ENCODE measurements around the gene ZNF507. TPM values are rescaled to one million over a fixed set of nuclear protein-coding genes. Genes with fewer than 3 reads are reported as not detected.
A peak's percentile ranks its signal among the peaks of the same experiment; 100 is the strongest.

The ZNF507 gene
- total and polyA plus RNA-seq, 9 of the 15 experiments (the other 6 are each of a cell fraction or from before 2014, with no cell fraction given): 2.9 to 25.0 (median 10.4) TPM

GRCh38 chr19:32373585-32374295 is 28.3 kb downstream of the ZNF507 start (continued):
- TF ChIP-seq FOXM1 (IDR thresholded peaks at IDR 0.05; ENCODE audit: low read depth): peak; percentile 95
- TF ChIP-seq FOXM1 (CRISPR knock-in tag; IDR thresholded peaks at IDR 0.05; ENCODE audit: low read depth): no peak
- TF ChIP-seq, protein P1, sequence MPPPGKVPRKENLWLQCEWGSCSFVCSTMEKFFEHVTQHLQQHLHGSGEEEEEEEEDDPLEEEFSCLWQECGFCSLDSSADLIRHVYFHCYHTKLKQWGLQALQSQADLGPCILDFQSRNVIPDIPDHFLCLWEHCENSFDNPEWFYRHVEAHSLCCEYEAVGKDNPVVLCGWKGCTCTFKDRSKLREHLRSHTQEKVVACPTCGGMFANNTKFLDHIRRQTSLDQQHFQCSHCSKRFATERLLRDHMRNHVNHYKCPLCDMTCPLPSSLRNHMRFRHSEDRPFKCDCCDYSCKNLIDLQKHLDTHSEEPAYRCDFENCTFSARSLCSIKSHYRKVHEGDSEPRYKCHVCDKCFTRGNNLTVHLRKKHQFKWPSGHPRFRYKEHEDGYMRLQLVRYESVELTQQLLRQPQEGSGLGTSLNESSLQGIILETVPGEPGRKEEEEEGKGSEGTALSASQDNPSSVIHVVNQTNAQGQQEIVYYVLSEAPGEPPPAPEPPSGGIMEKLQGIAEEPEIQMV (tag; conservative IDR thresholded peaks at IDR 0.05; ENCODE audit: low read depth): 0 out of 2 replicates have a peak, but pooled peaks have one; percentile 47
- TF ChIP-seq MEIS2 (IDR thresholded peaks at IDR 0.05; ENCODE audit: partially characterized antibody): peak; percentile 82
- TF ChIP-seq, protein P2, sequence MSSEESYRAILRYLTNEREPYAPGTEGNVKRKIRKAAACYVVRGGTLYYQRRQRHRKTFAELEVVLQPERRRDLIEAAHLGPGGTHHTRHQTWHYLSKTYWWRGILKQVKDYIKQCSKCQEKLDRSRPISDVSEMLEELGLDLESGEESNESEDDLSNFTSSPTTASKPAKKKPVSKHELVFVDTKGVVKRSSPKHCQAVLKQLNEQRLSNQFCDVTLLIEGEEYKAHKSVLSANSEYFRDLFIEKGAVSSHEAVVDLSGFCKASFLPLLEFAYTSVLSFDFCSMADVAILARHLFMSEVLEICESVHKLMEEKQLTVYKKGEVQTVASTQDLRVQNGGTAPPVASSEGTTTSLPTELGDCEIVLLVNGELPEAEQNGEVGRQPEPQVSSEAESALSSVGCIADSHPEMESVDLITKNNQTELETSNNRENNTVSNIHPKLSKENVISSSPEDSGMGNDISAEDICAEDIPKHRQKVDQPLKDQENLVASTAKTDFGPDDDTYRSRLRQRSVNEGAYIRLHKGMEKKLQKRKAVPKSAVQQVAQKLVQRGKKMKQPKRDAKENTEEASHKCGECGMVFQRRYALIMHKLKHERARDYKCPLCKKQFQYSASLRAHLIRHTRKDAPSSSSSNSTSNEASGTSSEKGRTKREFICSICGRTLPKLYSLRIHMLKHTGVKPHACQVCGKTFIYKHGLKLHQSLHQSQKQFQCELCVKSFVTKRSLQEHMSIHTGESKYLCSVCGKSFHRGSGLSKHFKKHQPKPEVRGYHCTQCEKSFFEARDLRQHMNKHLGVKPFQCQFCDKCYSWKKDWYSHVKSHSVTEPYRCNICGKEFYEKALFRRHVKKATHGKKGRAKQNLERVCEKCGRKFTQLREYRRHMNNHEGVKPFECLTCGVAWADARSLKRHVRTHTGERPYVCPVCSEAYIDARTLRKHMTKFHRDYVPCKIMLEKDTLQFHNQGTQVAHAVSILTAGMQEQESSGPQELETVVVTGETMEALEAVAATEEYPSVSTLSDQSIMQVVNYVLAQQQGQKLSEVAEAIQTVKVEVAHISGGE (CRISPR knock-in tag; IDR thresholded peaks at IDR 0.05): peak in 1 of 3 experiments; percentile 58; a peak in 2 of 6 replicates
- TF ChIP-seq TEAD1 (CRISPR knock-in tag; IDR thresholded peaks at IDR 0.05): peak; percentile 35 to 94; a peak in 2 of 4 replicates
- TF ChIP-seq TEAD2 (tag; IDR thresholded peaks at IDR 0.05): peak; percentile 65; the same call in 1 of the 2 replicates
- peak; percentile 99 for TF ChIP-seq FOSL1 (tag; conservative IDR thresholded peaks at IDR 0.05)
- TF ChIP-seq CCAR2 (IDR thresholded peaks at IDR 0.05; ENCODE audit: low read depth, low read length): no peak
- TF ChIP-seq DACH1 (IDR thresholded peaks at IDR 0.05; ENCODE audit: partially characterized antibody): peak; percentile 37
- TF ChIP-seq BHLHE40 (IDR thresholded peaks at IDR 0.05; ENCODE audit: low read length): peak; percentile 72
- TF ChIP-seq, protein P3, sequence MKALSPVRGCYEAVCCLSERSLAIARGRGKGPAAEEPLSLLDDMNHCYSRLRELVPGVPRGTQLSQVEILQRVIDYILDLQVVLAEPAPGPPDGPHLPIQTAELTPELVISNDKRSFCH (CRISPR knock-in tag; IDR thresholded peaks at IDR 0.05): no peak
- TF ChIP-seq, protein P3 (tag; IDR thresholded peaks at IDR 0.05): 0 out of 2 replicates have a peak, but pooled peaks have one; percentile 14
- TF ChIP-seq TCFL5 (CRISPR knock-in tag; conservative IDR thresholded peaks at IDR 0.05): no peak
- TF ChIP-seq STAT5A (IDR thresholded peaks at IDR 0.05; ENCODE audit: borderline replicate concordance, low read length): peak; percentile 57; the same call in 1 of the 2 replicates
- TF ChIP-seq HDAC1 (IDR thresholded peaks at IDR 0.05): peak in 1 of 2 experiments; percentile 82; a peak in 2 of 4 replicates
- no peak; the same call in 1 of the 2 replicates for TF ChIP-seq ADNP (tag; IDR thresholded peaks at IDR 0.05)
- peak; percentile 33 for TF ChIP-seq KDM5B (IDR thresholded peaks at IDR 0.05; ENCODE audit: insufficient replicate concordance, low read depth, low read length)
- TF ChIP-seq, protein P4, sequence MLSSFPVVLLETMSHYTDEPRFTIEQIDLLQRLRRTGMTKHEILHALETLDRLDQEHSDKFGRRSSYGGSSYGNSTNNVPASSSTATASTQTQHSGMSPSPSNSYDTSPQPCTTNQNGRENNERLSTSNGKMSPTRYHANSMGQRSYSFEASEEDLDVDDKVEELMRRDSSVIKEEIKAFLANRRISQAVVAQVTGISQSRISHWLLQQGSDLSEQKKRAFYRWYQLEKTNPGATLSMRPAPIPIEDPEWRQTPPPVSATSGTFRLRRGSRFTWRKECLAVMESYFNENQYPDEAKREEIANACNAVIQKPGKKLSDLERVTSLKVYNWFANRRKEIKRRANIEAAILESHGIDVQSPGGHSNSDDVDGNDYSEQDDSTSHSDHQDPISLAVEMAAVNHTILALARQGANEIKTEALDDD (IDR thresholded peaks at IDR 0.05): peak; percentile 100
- TF ChIP-seq NCOA4 (IDR thresholded peaks at IDR 0.05; ENCODE audit: partially characterized antibody): no peak
